ENCODE measurements around the gene TUBGCP6. TPM values are rescaled to one million over a fixed set of nuclear protein-coding genes. Genes with fewer than 3 reads are reported as not detected.

TUBGCP6 gene
- 31.3 TPM for total RNA-seq (2021; ENCODE audit: unreplicated experiment)
- 31.3 TPM for polyA plus RNA-seq (2012; ENCODE audit: insufficient read length)
- Bru-seq, nascent RNA = percentile 56 among the genes with signal in this experiment
- percentile 65 among the genes with signal in this experiment for BruChase-seq, experiment 1, labeled RNA remaining after a 2-hour chase
- BruChase-seq, experiment 2, labeled RNA remaining after a 6-hour chase = percentile 78 among the genes with signal in this experiment
- long read RNA-seq, full-length matches to known transcripts = 2 of 62 reads
- long read RNA-seq, partial matches to known transcripts = 31 of 62 reads
- long read RNA-seq, other reads (novel, unspliced or antisense) = 29 of 62 reads

- H3K27ac ChIP-seq (ENCODE audit: low read length) = peak within 1 kb of the TSS; percentile 84
- H3K9me3 ChIP-seq (ENCODE audit: control insufficient read depth, insufficient read depth, low read depth, low read length) = no peaks in the 10 kb centered on the region
- H3K4me3 ChIP-seq (ENCODE audit: low read depth in 2 of 2, low read length in 2 of 2) = peak within 1 kb of the TSS; percentile 78 to 79
- CTCF ChIA-PET = interaction anchor here (0.6 kb wide), 1 partner anchor 85 kb away, joined by 14 read pairs; no protein-coding TSS in a partner anchor
- H3K4me1 ChIP-seq (ENCODE audit: control insufficient read depth, insufficient read depth, low read length) = peaks cover 4% of the 10 kb centered on the region; the same call in 1 of the 2 replicates
- POLR2A ChIA-PET = interaction anchor here (0.8 kb wide), 1 partner anchor 41 kb away, joined by 5 read pairs; no protein-coding TSS in a partner anchor
- DNase-seq (ENCODE audit: low read depth, low spot score) (no peak), ATAC-seq (peak; percentile 87)
- TF ChIP-seq POLR2AphosphoS5 (IDR thresholded peaks at IDR 0.05; ENCODE audit: low read depth, low read length) = peak; percentile 85
- TF ChIP-seq REST (IDR thresholded peaks at IDR 0.05; ENCODE audit: insufficient read depth in 1 of 2, low read depth in 2 of 2, low read length in 1 of 2) = 0 out of 4 replicates have a peak, but pooled peaks of 1 of the 2 experiments have one; percentile 33
- no peak for TF ChIP-seq TCF7L2 (IDR thresholded peaks at IDR 0.05; ENCODE audit: low read depth, low read length)
- BruUV-seq (replicated peaks) = no TSS peak
- H3K36me3 ChIP-seq (ENCODE audit: control insufficient read depth, insufficient read depth, low read length) = no peaks in the 10 kb centered on the region; the same call in 1 of the 2 replicates
- intact Hi-C loops (cut with micrococcal nuclease; ENCODE audit: unreplicated experiment) = no loop called here
- in situ Hi-C loops (cut with HindIII; ENCODE audit: low pct_unique_long_range_greater_than_20kb, low sequenced_read_pairs) = no loop called here
- H3K27me3 ChIP-seq (ENCODE audit: control insufficient read depth, insufficient read depth, low read length) = no peaks in the 10 kb centered on the region
Observed at GRCh38 chr22:50244420-50245213, at the start of gene TUBGCP6. Gene TUBGCP6, minus strand, starts transcription at chr22:50245023. Its CDS starts 564 bp downstream, at chr22:50244459.

- ATAC-seq = no peak; the same call in 1 of the 2 replicates
Observed at GRCh38 chr22:50294319-50294656, 49.5 kb upstream of the TUBGCP6 start.

More at GRCh38 chr22:50294319-50294656, 49.5 kb upstream of the TUBGCP6 start:
- BruUV-seq (replicated peaks) = no TSS peak
- no peaks in the 10 kb centered on the region for H3K27me3 ChIP-seq (ENCODE audit: control insufficient read depth, insufficient read depth, low read length)
- H3K4me3 ChIP-seq (ENCODE audit: low read depth in 2 of 2, low read length in 2 of 2) = no peak overlapping the region
- H3K9me3 ChIP-seq (ENCODE audit: control insufficient read depth, insufficient read depth, low read depth, low read length) = no peaks in the 10 kb centered on the region
- no peaks in the 10 kb centered on the region for H3K36me3 ChIP-seq (ENCODE audit: control insufficient read depth, insufficient read depth, low read length)
- CTCF ChIA-PET = interaction anchor here (0.8 kb wide), 1 partner anchor 18 kb away, joined by 4 read pairs; no protein-coding TSS in a partner anchor
- H3K4me1 ChIP-seq (ENCODE audit: control insufficient read depth, insufficient read depth, low read length) = peaks cover 54% of the 10 kb centered on the region
- no peak for TF ChIP-seq POLR2AphosphoS5 (IDR thresholded peaks at IDR 0.05; ENCODE audit: low read depth, low read length)
- TF ChIP-seq CTCF (IDR thresholded peaks at IDR 0.05) = no peak
- no peak for TF ChIP-seq SIN3A (IDR thresholded peaks at IDR 0.05; ENCODE audit: borderline replicate concordance, insufficient read depth, low read depth, low read length)
- TF ChIP-seq REST (IDR thresholded peaks at IDR 0.05; ENCODE audit: insufficient read depth in 1 of 2, low read depth in 2 of 2, low read length in 1 of 2) = no peak
- H3K27ac ChIP-seq (ENCODE audit: low read length) = peak overlapping the region; percentile 87
- POLR2A ChIA-PET = interaction anchor here (0.6 to 1.1 kb wide), 2 partner anchors 11 to 34 kb away, joined by 3 to 7 read pairs; no protein-coding TSS in a partner anchor
- intact Hi-C loops (cut with micrococcal nuclease; ENCODE audit: unreplicated experiment) (no loop called here), in situ Hi-C loops (cut with HindIII; ENCODE audit: low pct_unique_long_range_greater_than_20kb, low sequenced_read_pairs) (no loop called here)
- no peak for DNase-seq (ENCODE audit: low read depth, low spot score)
